GM12891 (cell line): Measurements from ENCODE around the gene KRT86.
A peak's percentile ranks its signal among the peaks of the same experiment; 100 is the strongest.

ENCODE experiments used
- DNase-seq: peaks from one replicate; pipeline ENCODE4 v3.0.0; 2011; ENCODE audit warnings: low spot score; ENCODE audit not compliant: insufficient read length
- FAIRE-seq: peaks from 2 replicates; lab custom pipeline; 2011; peaks lifted over from hg19 to GRCh38; lab: Jason Lieb, UNC
- PAX5 ChIP-seq: IDR thresholded peaks from 2 replicates; pipeline ENCODE4 v1.6.1; 2011; ENCODE audit warnings: low read length, moderate library complexity, mild to moderate bottlenecking; ENCODE audit not compliant: insufficient read depth, severe bottlenecking
- POLR2A ChIP-seq: IDR thresholded peaks from 2 replicates; pipeline ENCODE4 v1.6.1; 2011; ENCODE audit warnings: low read depth, low read length, control low read depth
- POLR2AphosphoS5 ChIP-seq: IDR thresholded peaks from 2 replicates; pipeline ENCODE4 v1.6.1; 2011; ENCODE audit warnings: low read depth, low read length, control low read depth
- POU2F2 ChIP-seq: IDR thresholded peaks from 2 replicates; pipeline ENCODE4 v1.6.1; 2011; ENCODE audit warnings: low read depth, mild to moderate bottlenecking, control low read depth, low read length, moderate library complexity
- SPI1 ChIP-seq: IDR thresholded peaks from 2 replicates; pipeline ENCODE4 v1.6.1; 2011; ENCODE audit warnings: low read depth, low read length, control low read depth
- TAF1 ChIP-seq: IDR thresholded peaks from 2 replicates; pipeline ENCODE4 v1.6.1; 2011; ENCODE audit warnings: low read depth, low read length, control low read depth

Gene KRT86

GRCh38 chr12:52324153-52324444 lies 49.7 kb downstream of the KRT86 start:
- DNase-seq, result no peak
- TF ChIP-seq POU2F2 (no peak), PAX5 (no peak), POLR2A (no peak), SPI1 (no peak), TAF1 (no peak)
- FAIRE-seq, result no peak

GRCh38 chr12:52327052-52327829 lies 52.8 kb downstream of the KRT86 start:
- peak; percentile 69 for DNase-seq
- TF ChIP-seq SPI1, result no peak
- TF ChIP-seq TAF1, result no peak
- no peak for TF ChIP-seq POLR2AphosphoS5
- no peak for TF ChIP-seq PAX5
- no peak for TF ChIP-seq POLR2A
- TF ChIP-seq POU2F2, result no peak
- FAIRE-seq, result peak; percentile 96

- FAIRE-seq, result no peak
- TF ChIP-seq TAF1 (no peak), PAX5 (no peak), SPI1 (no peak), POLR2AphosphoS5 (no peak), POLR2A (no peak), POU2F2 (no peak)
- no peak for DNase-seq
Measured at GRCh38 chr12:52327830-52328500, 53.5 kb downstream of the KRT86 start.

- no peak for FAIRE-seq
- TF ChIP-seq POU2F2 (no peak), PAX5 (no peak), SPI1 (no peak), TAF1 (no peak), POLR2AphosphoS5 (no peak), POLR2A (no peak)
- DNase-seq, result no peak
Measured at GRCh38 chr12:52331039-52331438, 56.6 kb downstream of the KRT86 start.

- FAIRE-seq (no peak), DNase-seq (no peak)
- TF ChIP-seq TAF1, result no peak
- TF ChIP-seq PAX5, result no peak
- no peak for TF ChIP-seq POU2F2
Measured at GRCh38 chr12:52331833-52332232, 57.4 kb downstream of the KRT86 start.

- TF ChIP-seq POU2F2 (no peak), PAX5 (no peak), SPI1 (no peak), POLR2AphosphoS5 (no peak), TAF1 (no peak), POLR2A (no peak)
- no peak for DNase-seq
- FAIRE-seq, result no peak
Measured at GRCh38 chr12:52332381-52332780, 57.9 kb downstream of the KRT86 start.

- FAIRE-seq (no peak), DNase-seq (no peak)
- TF ChIP-seq TAF1 (no peak), SPI1 (no peak), PAX5 (no peak), POLR2A (no peak), POLR2AphosphoS5 (no peak), POU2F2 (no peak)
Measured at GRCh38 chr12:52333321-52333720, 58.9 kb downstream of the KRT86 start.

- no peak for FAIRE-seq
Measured at GRCh38 chr12:52334185-52334584, 59.7 kb downstream of the KRT86 start.

GRCh38 chr12:52335598-52336262 lies 61.3 kb downstream of the KRT86 start:
- no peak for FAIRE-seq

More at GRCh38 chr12:52334185-52334584, 59.7 kb downstream of the KRT86 start:
- TF ChIP-seq PAX5, result no peak
- TF ChIP-seq POLR2A, result no peak
- TF ChIP-seq TAF1, result no peak
- TF ChIP-seq POLR2AphosphoS5, result no peak
- TF ChIP-seq POU2F2, result no peak
- TF ChIP-seq SPI1, result no peak
- DNase-seq, result no peak

GRCh38 chr12:52336641-52337040 lies 62.2 kb downstream of the KRT86 start:
- TF ChIP-seq POU2F2 (no peak), TAF1 (no peak), POLR2AphosphoS5 (no peak), POLR2A (no peak), PAX5 (no peak), SPI1 (no peak)
- DNase-seq (no peak), FAIRE-seq (no peak)

More at GRCh38 chr12:52335598-52336262, 61.3 kb downstream of the KRT86 start:
- no peak for DNase-seq
- TF ChIP-seq SPI1, result no peak
- TF ChIP-seq POU2F2, result no peak
- no peak for TF ChIP-seq PAX5
- no peak for TF ChIP-seq POLR2A
- TF ChIP-seq POLR2AphosphoS5, result no peak
- TF ChIP-seq TAF1, result no peak
